ENCODE data around the gene NLRP11. TPM values are rescaled to one million over a fixed set of nuclear protein-coding genes. Genes with fewer than 3 reads are reported as not detected.

The NLRP11 gene
- total RNA-seq, 1 experiment from 2014 or later: not detected

GRCh38 chr19:55855160-55855559 is 23.4 kb upstream of the NLRP11 start:
- peaks cover 82 to 84% of the 10 kb centered on the region in 2 experiments for H3K9me3 Mint-ChIP-seq
- peaks cover 10 to 18% (median 11%) of the 10 kb centered on the region in 3 experiments; a peak in 6 of 7 replicates for H3K36me3 Mint-ChIP-seq (ENCODE audit: insufficient read depth in 1 of 3, low read depth in 3 of 3)
- WGBS (ENCODE audit: extremely low coverage, insufficient read length, low lambda C conversion rate): no CpG with 5 or more reads among the region's 1 CpG
- no peak overlapping the region for H3K23ac ChIP-seq (ENCODE audit: insufficient read length, low read depth, low read length)
- H3K27me3 ChIP-seq (ENCODE audit: insufficient read depth, low read length): no peaks in the 10 kb centered on the region
- no peak overlapping the region for H4K5ac ChIP-seq (ENCODE audit: insufficient read length, low read depth, low read length)
- no peak overlapping the region for H2BK20ac ChIP-seq (ENCODE audit: low read depth, low read length, poor library complexity, severe bottlenecking)
- TF ChIP-seq CTCF (conservative IDR thresholded peaks at IDR 0.05): no peak
- no peak overlapping the region for H4K91ac ChIP-seq (ENCODE audit: insufficient read length, low read depth, low read length)
- H3K4me2 ChIP-seq (ENCODE audit: insufficient read depth, insufficient read length, low read length): no peak overlapping the region
- H3K14ac ChIP-seq (ENCODE audit: insufficient read depth, low read length): no peak overlapping the region
- no peak overlapping the region for H3K27ac Mint-ChIP-seq
- H3K9me3 ChIP-seq (ENCODE audit: control insufficient read depth, low read depth, low read length): peaks cover 82% of the 10 kb centered on the region
- H2BK5ac ChIP-seq (ENCODE audit: insufficient read length, low read length): no peak overlapping the region
- no peak overlapping the region for H2AFZ ChIP-seq (ENCODE audit: low read length)
- H4K8ac ChIP-seq (replicated peaks; ENCODE audit: insufficient read length, low read depth, low read length): no peak overlapping the region
- no peaks in the 10 kb centered on the region for H4K20me1 ChIP-seq (ENCODE audit: control insufficient read depth, insufficient read depth, insufficient read length)
- no peaks in the 10 kb centered on the region for H3K23me2 ChIP-seq (ENCODE audit: insufficient read length, low read depth, low read length, poor library complexity, severe bottlenecking)
- DNase-seq: no peak
- no peak overlapping the region for H2AK5ac ChIP-seq (ENCODE audit: insufficient read length, low read length)
- H3K4me1 Mint-ChIP-seq: no peaks in the 10 kb centered on the region
- H3K9ac ChIP-seq (ENCODE audit: extremely low read depth, insufficient read length, low read length): no peak overlapping the region
- no peak overlapping the region for H3K4ac ChIP-seq (ENCODE audit: low read depth, low read length)
- no peaks in the 10 kb centered on the region for H3K4me1 ChIP-seq (ENCODE audit: insufficient read depth, low read length)
- no peak overlapping the region for H3K56ac ChIP-seq (ENCODE audit: insufficient read length, low read depth, low read length)
- H3K27me3 Mint-ChIP-seq (ENCODE audit: low read depth): peaks cover 3% of the 10 kb centered on the region
- H3K18ac ChIP-seq (ENCODE audit: insufficient read length, low read depth, low read length): no peak overlapping the region
- no peaks in the 10 kb centered on the region for H3K79me1 ChIP-seq (ENCODE audit: insufficient read depth, low read depth, low read length, poor library complexity, severe bottlenecking)
- H3K79me2 ChIP-seq (ENCODE audit: insufficient read depth, low read length): no peaks in the 10 kb centered on the region
- no peak overlapping the region for H3K4me3 Mint-ChIP-seq
- H2BK12ac ChIP-seq (ENCODE audit: insufficient read length, low read depth, low read length): no peak overlapping the region
- H2BK120ac ChIP-seq (ENCODE audit: low read depth, low read length, poor library complexity, severe bottlenecking): no peak overlapping the region
- no peak overlapping the region for H3T11ph ChIP-seq (ENCODE audit: low read length)
- no peak overlapping the region for H2BK15ac ChIP-seq (ENCODE audit: low read depth, low read length)
- H3K27ac ChIP-seq (ENCODE audit: insufficient read length, low read depth, low read length): no peak overlapping the region

Measured in H9 (cell line).